ENCODE data around the gene TFPI. TPM values are rescaled to one million over a fixed set of nuclear protein-coding genes. Genes with fewer than 3 reads are reported as not detected.
"Not testable (repeated sequence)": the region's sequence is repeated elsewhere in the genome, so short reads cannot be mapped to it uniquely, and the experiment has no call there.

TFPI gene
- total RNA-seq, 1 experiment from 2014 or later: 125 TPM

- no peak for TF ChIP-seq CTCF (IDR thresholded peaks at IDR 0.05; ENCODE audit: unreplicated experiment)
- Mint-ChIP-seq H3K4me3 (ENCODE audit: low read depth, unreplicated experiment) (peak overlapping the region; percentile 55), H3K36me3 (ENCODE audit: insufficient read depth, unreplicated experiment) (peaks cover 58% of the 10 kb centered on the region), H3K27me3 (ENCODE audit: unreplicated experiment) (no peaks in the 10 kb centered on the region), H3K4me1 (ENCODE audit: low read depth, unreplicated experiment) (peaks cover 48% of the 10 kb centered on the region), H3K27ac (ENCODE audit: unreplicated experiment) (peak overlapping the region; percentile 88), H3K9me3 (ENCODE audit: low read depth, unreplicated experiment) (no peaks in the 10 kb centered on the region)
- no TSS peak for BruUV-seq (replicated peaks)
- CTCF ChIA-PET: interaction anchor here (0.6 kb wide), 1 partner anchor 40 kb away, joined by 6 read pairs; no protein-coding TSS in a partner anchor
- intact Hi-C loops (cut with micrococcal nuclease; ENCODE audit: unreplicated experiment): loop anchor here (5.0 kb wide), 1 partner anchor 36 kb away; no protein-coding TSS in a partner anchor
- peak; percentile 31 for DNase-seq
Measured at GRCh38 chr2:187541086-187542085, 12.8 kb downstream of the TFPI start.

DNA sequence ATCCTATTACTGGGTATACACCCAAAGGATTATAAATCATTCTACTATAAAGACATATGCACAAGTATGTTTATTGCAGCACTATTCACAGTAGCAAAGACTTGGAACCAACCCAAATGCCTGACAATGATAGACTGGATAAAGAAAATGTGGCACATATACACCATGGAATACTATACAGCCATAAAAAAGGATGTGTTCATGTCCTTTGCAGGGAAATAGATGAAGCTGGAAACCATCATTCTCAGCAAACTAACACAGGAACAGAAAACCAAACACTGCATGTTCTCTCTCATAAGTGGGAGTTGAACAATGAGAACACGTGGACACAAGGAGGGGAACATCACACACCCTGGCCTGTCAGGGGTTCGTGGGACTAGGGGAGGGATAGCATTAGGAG lies 16.0 kb downstream of the TFPI start:
- H3K27me3 Mint-ChIP-seq (ENCODE audit: unreplicated experiment); DNase-seq; H3K27ac Mint-ChIP-seq (ENCODE audit: unreplicated experiment); BruUV-seq (replicated peaks); intact Hi-C loops (cut with micrococcal nuclease; ENCODE audit: unreplicated experiment); CTCF ChIA-PET; H3K4me3 Mint-ChIP-seq (ENCODE audit: low read depth, unreplicated experiment): not testable (repeated sequence)
- Mint-ChIP-seq H3K36me3 (ENCODE audit: insufficient read depth, unreplicated experiment) (peaks cover 37% of the 10 kb centered on the region), H3K4me1 (ENCODE audit: low read depth, unreplicated experiment) (peaks cover 59% of the 10 kb centered on the region), H3K9me3 (ENCODE audit: low read depth, unreplicated experiment) (peaks cover 13% of the 10 kb centered on the region)

DNA sequence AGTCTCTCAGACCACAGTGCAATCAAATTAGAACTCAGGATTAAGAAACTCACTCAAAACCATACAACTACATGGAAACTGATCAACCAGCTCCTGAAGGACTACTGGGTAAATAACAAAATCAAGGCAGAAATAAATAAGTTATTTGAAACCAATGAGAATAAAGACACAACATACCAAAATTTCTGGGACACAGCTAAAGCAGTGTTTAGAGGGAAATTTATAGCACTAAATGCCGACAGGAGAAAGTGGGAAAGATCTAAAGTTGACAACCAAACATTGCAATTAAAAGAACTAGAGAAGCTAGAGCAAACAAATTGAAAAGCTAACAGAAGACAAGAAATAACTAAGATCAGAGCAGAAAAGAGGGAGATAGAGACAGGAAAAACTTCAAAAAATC lies 18.9 kb downstream of the TFPI start:
- BruUV-seq (replicated peaks); H3K27me3 Mint-ChIP-seq (ENCODE audit: unreplicated experiment); intact Hi-C loops (cut with micrococcal nuclease; ENCODE audit: unreplicated experiment); H3K27ac Mint-ChIP-seq (ENCODE audit: unreplicated experiment); DNase-seq; CTCF ChIA-PET; H3K4me3 Mint-ChIP-seq (ENCODE audit: low read depth, unreplicated experiment): not testable (repeated sequence)
- H3K4me1 Mint-ChIP-seq (ENCODE audit: low read depth, unreplicated experiment): peaks cover 44% of the 10 kb centered on the region
- H3K9me3 Mint-ChIP-seq (ENCODE audit: low read depth, unreplicated experiment): peaks cover 13% of the 10 kb centered on the region
- H3K36me3 Mint-ChIP-seq (ENCODE audit: insufficient read depth, unreplicated experiment): peaks cover 17% of the 10 kb centered on the region

DNA sequence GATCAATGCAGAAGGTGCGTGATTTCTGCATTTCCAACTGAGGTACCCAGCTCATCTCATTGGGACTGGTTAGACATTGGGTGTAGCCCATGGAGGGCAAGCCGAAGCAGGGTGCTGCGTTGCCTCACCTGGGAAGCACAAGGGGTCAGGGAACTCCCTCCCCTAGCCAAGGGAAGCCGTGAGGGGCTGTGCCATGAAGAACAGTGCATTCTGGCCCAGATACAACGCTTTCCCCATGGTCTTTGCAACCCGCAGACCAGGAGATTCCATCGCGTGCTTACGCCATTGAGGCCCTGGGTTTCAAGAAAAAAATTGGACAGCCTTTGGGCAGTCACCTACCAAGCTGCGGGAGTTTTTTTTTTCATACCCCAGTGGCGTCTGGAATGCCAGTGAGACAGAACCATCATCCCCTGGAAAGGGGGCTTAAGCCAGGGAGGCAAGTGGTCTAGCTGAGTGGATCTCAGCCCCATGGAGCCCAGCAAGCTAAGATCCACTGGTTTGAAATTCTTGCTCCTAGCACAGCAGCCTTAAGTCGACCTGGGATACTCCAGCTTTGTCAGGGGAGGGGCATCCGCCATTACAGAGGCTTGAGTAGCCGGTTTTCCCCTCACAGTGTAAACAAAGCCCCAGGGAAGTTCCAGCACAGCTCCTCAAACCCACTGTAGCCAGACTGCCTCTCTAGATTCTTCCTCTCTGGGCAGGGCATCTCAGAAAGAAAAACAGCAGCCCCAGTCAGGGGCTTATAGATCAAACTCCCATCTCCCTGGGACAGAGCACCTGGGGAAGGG lies 21.7 kb downstream of the TFPI start:
- Mint-ChIP-seq H3K9me3 (ENCODE audit: low read depth, unreplicated experiment) (peaks cover 13% of the 10 kb centered on the region), H3K4me3 (ENCODE audit: low read depth, unreplicated experiment) (no peak overlapping the region), H3K36me3 (ENCODE audit: insufficient read depth, unreplicated experiment) (peaks cover 6% of the 10 kb centered on the region), H3K4me1 (ENCODE audit: low read depth, unreplicated experiment) (peaks cover 33% of the 10 kb centered on the region), H3K27me3 (ENCODE audit: unreplicated experiment) (no peaks in the 10 kb centered on the region), H3K27ac (ENCODE audit: unreplicated experiment) (no peak overlapping the region)
- no peak for DNase-seq
- intact Hi-C loops (cut with micrococcal nuclease; ENCODE audit: unreplicated experiment): no loop called here
- BruUV-seq (replicated peaks): no TSS peak
- no peak for TF ChIP-seq CTCF (IDR thresholded peaks at IDR 0.05; ENCODE audit: unreplicated experiment)
- CTCF ChIA-PET: no interaction called here

DNA sequence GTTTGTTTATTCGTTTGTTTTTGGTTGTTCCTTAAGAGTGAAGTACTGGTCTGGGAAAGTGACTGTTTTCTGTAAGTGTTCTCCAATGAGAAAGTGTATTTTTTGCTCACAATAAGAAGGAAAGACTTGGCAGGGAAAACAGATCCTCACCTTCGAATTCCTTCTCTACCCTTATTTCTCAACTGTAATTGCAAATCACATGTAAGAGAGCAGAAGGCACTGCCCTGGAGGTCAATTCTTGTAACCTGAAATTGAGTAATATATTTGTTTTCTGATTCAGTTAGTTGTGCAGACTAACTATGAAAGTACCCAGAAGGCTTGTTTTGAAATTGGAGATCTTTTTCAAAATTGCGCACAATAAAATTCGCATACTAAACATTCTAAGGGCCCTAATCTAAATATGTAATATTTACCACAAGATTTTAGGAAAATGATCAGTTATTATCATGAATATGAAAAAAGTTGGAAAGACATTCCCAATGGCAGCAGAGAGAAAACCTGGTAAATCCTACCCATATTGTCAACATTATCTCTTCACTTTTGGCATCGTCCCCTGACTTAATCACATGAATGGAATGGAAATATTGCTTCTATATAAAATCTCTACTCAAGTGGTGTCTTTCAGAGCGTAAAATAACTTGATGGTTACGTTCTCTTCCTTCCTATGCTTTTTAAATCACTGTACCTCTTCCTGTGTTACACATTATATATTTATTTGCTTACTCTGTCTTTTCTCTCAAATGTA lies 24.1 kb downstream of the TFPI start:
- peaks cover 10% of the 10 kb centered on the region for H3K9me3 Mint-ChIP-seq (ENCODE audit: low read depth, unreplicated experiment)
- peak overlapping the region; percentile 37 for H3K27ac Mint-ChIP-seq (ENCODE audit: unreplicated experiment)
- H3K4me1 Mint-ChIP-seq (ENCODE audit: low read depth, unreplicated experiment): peaks cover 39% of the 10 kb centered on the region
- BruUV-seq (replicated peaks): no TSS peak
- H3K4me3 Mint-ChIP-seq (ENCODE audit: low read depth, unreplicated experiment): no peak overlapping the region
- CTCF ChIA-PET: no interaction called here
- H3K27me3 Mint-ChIP-seq (ENCODE audit: unreplicated experiment): no peaks in the 10 kb centered on the region
- H3K36me3 Mint-ChIP-seq (ENCODE audit: insufficient read depth, unreplicated experiment): peaks cover 12% of the 10 kb centered on the region
- no peak for DNase-seq
- no peak for TF ChIP-seq CTCF (IDR thresholded peaks at IDR 0.05; ENCODE audit: unreplicated experiment)
- intact Hi-C loops (cut with micrococcal nuclease; ENCODE audit: unreplicated experiment): no loop called here

Data from Calu3 (cell line).